IMR-90 (cell line): ENCODE measurements around the gene OXSR1.

Source experiments
- POLR2A ChIP-seq: IDR thresholded peaks from 2 replicates; pipeline ENCODE4 v1.6.1; 2012; ENCODE audit warnings: mild to moderate bottlenecking, low read depth, low read length
- TF ChIP-seq, protein P1 (sequence below): conservative IDR thresholded peaks from 2 replicates; pipeline ENCODE4 v1.5.1; 2012; ENCODE audit warnings: mild to moderate bottlenecking, low read depth, low read length, improper control_type of control experiment

GRCh38 chr3:38219609-38220197 is 54.4 kb downstream of the OXSR1 start:
- TF ChIP-seq, protein P1, sequence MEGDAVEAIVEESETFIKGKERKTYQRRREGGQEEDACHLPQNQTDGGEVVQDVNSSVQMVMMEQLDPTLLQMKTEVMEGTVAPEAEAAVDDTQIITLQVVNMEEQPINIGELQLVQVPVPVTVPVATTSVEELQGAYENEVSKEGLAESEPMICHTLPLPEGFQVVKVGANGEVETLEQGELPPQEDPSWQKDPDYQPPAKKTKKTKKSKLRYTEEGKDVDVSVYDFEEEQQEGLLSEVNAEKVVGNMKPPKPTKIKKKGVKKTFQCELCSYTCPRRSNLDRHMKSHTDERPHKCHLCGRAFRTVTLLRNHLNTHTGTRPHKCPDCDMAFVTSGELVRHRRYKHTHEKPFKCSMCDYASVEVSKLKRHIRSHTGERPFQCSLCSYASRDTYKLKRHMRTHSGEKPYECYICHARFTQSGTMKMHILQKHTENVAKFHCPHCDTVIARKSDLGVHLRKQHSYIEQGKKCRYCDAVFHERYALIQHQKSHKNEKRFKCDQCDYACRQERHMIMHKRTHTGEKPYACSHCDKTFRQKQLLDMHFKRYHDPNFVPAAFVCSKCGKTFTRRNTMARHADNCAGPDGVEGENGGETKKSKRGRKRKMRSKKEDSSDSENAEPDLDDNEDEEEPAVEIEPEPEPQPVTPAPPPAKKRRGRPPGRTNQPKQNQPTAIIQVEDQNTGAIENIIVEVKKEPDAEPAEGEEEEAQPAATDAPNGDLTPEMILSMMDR: no peak
- no peak for TF ChIP-seq POLR2A
